Measurements from ENCODE around the gene ZNF664.

Gene ZNF664

DNA sequence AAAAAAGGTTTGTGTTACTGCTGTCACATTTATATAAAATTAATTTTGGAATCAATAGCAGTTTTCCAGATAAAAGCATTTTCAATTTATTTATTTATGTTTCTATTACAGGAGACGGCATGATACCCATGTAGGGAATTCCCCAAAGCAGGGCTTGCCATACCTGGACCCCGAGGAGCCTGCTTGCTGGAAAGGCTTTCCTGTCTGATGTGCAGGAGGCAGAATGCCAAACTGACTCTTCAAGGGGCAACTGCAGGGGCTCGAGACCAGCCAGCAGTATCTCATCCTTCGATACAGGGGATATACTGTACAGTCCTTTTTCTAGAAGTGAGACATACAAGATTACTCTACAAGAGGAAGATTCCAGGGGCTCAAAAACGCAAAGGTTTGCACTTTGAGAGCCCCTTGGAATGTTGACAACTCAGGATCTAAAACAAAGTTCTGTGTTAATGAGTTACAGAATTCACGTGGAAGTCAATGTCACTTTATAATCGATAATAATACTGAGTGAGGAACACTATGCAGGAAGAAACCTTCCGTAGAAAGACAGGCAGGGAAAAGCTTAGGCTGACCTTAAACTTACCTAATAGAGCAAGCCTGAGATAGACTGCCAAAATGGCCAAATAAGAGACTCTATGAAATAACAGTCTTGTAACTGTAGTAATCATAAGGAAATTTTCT is 38.6 kb downstream of the ZNF664 start:
- no peak for DNase-seq

DNA sequence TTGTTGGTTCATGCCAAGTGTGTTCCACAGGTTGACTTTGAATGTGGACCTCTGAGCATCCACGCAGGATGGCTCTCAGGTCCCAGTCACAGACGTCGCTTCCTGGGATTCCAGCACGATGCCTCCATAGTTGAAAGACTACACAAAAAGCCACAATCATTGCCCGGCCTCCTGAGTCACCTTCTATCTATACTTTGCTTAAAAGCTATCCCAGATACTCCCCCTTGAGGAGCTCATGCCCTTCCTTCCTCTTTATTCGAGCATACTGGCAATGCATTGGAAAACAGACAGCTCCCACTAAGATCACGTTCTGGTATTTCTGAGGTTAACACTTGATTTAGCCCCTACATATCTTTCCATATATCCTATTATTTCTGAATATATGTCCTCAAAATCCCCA is 40.1 kb downstream of the ZNF664 start:
- DNase-seq: peak; percentile 30

DNA sequence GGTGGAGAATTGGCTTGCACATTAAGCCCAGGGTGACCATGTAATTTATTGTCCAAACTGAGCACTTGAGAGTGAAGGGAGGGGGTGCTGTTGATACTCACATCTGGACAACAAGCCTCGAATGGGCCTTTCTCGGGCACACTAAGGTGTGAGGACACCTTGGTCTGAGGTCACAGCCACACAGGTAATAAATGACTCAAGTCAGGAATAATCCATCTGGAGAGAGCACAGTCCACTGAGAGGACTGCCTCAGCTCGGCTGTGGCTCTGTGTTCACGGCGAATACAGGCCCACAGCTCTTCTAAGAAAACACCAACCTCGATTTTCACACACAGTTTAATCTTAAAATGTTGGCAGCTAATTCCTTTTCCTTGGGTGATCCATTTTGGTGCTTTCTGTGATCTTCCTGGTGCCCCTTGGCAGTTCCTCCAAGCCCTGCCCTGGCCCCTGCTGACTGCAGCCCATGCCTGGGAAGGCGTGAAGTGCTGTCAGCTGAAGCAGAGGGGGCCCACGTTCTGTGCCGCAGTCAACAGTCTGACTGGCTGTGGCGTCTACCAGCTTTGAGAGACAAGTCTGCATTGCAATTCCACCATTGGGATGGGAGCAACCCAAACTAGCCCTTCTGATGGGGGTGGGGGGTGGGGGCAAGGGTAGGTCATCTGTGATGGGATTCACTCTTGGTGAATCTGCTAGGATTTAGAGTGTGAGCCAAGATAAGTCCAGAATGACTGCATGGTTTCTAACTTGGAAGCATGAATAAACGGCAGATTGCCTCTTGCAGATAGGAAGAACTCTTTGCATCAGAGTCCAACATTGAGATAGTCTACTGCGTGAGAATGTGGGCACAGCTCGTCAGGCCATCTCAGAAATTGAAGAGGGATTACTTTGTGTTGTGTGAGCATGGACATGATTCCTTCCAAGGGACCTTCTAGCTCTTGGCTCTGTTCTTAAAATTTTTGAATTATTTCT is 42.8 kb downstream of the ZNF664 start:
- no peak for DNase-seq

DNA sequence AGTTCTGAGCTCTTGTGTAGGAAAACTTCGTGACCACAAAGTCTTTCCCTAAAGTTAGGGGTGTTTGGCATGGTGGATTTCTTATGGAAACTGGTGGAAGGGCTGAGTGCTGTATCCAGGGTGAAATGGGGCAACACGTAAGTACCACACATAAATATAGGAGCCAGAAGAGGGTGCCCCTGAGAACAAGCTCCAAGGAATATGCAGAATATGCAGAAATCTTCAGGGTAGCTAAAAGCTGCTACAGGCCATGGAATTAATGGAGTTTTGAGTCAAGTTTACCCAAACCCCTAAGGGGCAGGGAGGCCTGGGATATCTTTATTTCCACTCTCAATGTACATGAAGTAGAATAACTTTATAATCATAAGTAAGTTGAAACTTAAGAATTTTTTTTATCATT is 44.0 kb downstream of the ZNF664 start:
- DNase-seq: no peak

DNA sequence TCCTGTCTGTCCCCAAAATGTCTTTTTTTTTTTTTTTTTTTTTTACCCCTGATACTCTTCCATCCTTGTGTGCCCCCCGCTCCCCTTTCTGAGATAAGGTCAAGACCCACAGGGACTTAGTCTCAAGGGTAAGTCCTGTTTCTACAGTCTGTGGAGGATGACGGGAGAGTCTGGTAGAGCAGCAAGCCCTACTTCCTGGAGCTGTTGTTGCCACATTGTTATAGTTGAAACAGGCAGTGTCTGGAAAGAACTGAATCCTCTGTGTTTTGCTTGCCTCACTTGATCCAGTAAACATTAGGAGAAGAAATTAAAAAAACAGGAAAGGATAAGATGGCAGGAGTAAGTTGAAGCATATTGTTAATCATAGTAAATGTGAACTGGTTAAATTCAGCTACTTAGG is 45.5 kb downstream of the ZNF664 start:
- peak; percentile 17 for DNase-seq

DNA sequence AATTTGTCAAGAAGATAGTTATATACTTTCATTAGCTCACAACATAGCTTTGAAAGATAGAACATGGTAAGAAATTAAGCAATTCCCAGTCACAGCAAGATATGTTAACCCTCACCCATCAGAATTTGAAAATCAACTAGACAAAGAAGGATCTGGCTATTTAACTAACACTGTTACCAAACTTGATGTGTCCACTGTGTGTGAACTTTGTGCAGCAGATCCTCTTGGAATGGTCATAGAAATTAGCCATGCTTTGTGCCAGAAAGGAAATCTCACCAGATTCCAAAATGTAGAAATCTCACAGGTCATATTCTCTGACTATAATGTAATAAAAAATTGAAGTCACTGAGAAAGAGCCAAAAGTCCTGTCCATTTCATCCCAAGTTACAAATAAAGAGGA is 46.1 kb downstream of the ZNF664 start:
- no peak for DNase-seq

DNA sequence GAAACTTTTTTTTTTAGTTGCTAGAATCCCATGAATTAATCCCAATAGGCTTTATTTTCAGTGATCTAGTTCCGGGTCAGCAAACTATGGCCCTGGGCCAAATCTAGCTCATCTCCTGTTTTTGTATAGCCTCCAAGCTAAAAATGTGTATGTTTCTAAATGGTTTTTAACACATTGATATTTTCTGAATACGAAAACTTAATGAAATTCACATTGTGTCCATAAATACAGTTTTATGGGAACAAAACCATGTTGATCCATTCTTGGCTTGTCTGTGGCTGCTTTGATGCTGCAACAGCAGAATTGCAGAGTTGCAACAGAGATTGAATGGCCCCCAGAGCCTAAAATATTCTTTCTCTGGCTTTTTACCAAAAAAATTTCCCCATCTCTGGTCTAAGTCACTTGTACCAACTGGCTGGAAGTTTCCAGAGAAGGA is 47.5 kb downstream of the ZNF664 start:
- DNase-seq: no peak

DNA sequence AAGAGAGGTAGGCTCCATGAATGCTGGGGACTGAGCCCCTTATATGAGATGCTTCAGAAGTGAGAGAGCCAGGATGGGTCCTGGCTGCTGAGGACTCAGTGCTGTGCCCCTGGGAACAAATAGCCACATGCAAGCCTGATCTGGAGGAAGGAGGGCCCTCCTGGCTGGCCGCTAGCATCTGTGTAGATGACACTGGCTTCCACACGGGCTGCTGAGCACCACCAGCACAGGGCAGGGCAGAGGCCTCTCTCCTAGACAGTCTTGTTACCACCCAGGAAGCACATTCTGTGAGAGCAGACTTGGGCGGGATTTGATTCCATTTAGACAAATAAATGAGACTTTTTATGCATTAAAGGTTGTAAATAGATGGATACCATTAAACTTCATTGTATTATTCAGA is 48.0 kb downstream of the ZNF664 start:
- DNase-seq: no peak

DNA sequence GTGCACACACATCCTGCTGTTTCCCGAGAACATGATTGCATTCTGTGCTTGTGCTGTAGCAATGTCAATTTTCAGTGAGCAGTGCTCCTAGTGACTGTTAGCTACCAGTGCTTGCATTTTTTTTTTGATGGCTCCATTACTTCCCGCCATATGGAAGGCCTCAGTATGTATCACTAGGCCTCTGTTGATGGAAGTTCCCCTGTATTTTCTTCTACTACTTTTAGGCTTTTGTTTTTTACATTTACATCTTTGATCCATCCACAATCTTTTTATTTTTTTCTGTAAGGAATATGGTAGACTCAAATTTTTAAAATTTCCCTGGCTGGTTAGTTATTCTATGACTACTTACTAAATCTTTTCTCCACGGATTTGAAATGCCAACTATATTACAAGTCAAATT is 49.1 kb downstream of the ZNF664 start:
- no peak for DNase-seq

DNA sequence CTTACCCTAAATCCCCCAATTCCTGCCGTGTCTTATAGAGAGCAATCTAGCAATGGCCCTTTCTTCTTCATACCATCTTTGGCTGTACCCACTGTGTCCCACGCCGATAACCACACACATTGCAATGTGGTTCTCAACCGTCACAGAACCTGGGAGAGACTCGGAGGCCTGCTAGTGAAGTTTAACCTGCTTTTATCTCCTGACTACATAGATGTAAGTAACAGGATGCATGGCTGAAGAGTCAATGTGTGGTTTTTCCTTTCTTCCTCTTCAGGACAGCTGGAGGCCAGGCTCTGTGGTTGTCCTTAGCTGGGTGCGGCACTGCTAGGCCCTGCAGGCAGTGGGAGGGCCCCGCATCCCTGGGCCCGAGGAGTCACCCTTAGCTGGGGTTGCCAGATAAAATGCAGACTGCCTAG is 51.3 kb downstream of the ZNF664 start:
- peak; percentile 86 for DNase-seq

DNA sequence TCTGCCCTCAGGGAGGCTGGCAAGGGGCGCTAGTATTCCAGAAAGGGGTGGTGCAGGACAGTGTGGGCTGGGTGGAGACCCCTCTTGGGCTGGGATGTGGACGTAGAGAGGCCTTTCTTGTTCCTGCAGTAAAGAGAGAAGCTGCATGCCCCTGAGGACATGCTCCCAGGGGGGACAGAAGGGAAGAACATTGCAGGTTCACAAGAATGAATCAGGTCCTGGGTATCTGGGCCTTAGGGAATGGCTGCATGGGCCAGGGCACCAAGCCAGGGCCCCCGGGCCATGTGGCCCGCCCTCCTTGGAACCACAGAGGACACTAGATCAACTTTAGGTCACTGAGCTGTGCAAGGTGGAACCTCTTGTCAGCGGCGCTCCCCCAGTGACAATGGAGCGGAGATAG is 51.8 kb downstream of the ZNF664 start:
- DNase-seq: no peak

DNA sequence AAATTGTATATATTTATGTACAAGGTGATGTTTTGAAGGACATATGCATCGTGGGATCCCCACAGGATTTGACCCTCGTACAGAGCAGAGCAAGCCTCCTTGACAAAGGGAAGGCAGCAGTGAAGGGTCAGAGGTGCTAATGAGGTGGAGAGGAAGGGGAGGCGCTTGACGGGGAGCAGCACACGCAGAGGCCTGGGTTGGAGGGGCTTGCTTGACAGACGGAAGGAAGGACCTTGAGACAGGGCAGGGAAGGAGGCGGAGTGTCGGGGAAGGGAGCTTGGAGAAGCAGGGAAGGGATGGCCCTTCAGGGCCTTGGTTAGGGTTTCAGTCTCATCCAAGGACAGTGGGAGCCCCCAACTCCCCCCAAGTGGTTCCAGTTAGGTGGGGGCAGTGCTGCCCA is 52.6 kb downstream of the ZNF664 start:
- no peak for DNase-seq

DNA sequence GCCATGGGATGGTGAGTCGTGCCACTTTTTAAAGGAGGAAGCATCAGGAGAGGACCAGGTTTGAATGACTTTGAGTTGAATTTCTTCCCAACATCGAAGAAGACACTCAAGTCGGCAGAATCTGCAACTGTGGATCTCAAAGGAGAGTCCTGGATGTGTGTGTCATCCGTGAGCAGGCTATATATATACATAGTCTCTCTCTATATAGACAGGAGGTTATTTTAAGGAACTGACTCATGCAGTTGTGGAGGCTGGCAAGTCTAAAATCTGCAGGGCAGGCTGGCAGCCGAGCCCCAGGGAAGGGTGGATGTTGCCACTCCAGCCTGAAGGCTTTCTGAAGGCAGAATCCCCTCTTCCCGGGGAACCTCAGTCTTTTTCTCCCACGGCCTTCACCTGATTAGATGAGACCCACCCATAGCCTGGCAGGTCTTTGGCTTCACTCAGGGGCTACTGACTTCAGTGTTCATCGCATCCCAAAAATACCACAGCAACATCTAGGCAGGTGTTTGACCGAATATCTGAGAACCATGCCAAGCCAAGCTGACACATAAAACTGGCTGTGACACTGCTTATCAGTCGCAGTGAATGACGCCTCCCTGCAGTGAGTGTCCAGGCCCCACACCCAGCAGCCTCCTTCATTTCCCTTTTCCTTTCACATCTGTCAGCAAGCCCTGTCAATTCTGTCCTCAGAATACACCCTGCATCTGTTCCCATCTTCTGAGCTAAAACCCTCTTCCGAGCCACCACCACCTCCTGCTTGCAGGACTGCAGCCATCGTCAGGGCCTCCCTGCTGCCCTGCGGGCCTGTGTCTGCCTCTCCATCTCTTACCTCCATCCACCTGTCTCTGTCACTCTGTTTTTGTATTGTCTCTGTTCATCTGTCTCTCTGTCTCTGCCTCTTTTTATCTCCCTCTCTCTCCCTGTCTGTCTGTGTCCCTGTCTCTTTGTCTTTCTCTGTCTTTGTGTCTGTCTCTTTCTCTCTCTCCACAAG is 54.0 kb downstream of the ZNF664 start:
- peak; percentile 84 for DNase-seq

DNA sequence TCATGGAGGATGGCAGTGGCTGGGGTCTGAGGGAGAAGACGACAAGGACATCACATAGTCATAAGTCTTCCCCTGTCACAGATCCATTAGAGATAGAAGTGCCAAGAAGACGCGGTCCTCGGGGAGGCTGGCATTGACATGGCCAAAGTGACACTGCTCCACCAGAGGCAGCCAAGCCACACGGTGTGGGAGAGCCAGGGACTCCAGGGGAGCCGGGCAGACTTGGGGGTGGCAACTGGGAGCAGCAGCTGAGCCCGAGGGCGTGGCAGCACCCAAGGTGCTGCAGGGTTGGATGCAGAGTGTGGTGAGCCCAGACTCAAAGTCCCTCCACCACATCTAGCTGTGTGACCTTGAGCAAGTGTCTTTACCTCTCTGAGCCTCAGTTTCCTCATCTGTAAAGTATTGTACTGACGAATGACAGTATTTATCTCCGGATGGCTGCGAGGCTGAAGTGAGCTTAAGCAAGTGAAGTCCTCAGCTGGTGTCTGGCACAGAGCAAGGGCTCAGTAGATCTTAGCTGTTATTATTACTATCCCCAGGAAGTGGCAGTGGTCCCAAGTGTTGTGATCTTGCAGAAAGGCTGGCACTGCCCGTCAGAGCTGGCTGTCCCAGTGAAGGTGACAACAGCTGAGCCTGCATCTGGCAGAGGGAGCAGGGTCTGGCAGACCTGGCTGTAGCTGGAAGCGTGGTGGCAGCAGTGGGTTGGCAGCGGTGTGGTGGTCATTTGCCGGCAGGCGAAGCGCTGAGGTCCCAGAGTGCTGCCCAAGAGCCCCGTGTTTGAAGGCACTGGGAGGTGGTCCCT is 54.9 kb downstream of the ZNF664 start:
- no peak for DNase-seq

DNA sequence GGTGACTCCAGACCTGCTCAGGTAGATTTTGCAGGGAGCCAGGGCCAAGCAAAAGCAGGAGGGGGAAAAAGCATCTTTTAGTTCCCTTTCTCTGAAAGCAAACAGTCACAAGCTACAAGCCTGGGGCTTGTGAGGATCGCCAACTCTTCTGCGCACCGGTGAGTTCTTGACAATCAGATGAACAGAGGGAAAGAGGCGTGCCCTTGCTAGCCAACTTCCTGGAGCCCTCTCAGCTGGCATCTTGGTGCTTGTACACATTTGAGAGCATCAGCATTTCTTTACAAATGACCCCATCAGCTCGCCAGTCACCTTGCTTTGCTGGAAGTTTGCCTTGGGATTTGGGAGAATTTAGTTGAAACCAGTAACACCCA is 55.5 kb downstream of the ZNF664 start:
- DNase-seq: no peak

DNA sequence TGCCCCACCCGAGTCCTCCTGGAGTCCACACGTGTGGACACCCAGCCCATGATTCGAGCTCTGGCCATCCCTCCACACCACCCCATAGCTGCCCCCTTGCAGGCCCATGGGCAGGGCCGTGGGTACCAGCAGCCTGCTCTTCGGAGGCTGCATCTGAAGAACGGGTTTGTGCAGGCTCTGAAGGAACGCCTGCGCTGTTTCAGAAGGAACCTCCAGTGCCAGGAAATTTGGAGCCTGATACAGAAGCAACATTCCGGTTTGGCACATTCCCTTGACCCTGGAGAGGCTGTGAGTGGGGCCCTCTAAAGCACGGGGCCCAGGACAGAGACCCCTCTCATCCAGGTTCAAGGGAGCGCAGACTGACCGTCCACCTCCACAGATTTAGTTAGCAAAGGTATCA is 57.0 kb downstream of the ZNF664 start:
- DNase-seq: no peak

DNA sequence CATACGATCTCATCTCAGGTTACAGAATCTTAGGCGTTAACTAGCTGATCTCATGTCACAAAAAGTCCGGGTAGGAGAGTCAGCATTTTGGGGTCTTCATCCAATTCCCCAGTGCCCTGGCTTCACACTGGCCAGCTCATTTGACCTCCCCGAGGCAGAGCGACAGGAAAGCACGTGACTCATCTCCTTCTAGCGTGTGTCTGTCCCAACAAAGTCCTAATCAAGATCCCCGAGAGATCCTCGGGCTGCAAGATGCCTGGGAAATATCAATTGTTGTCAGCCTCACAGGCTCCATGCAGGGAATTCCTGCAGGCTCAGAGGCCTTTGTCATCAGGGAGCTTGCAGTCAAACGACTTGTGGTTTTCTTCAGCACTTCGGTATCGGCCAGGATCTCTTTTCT is 57.5 kb downstream of the ZNF664 start:
- DNase-seq: no peak

DNA sequence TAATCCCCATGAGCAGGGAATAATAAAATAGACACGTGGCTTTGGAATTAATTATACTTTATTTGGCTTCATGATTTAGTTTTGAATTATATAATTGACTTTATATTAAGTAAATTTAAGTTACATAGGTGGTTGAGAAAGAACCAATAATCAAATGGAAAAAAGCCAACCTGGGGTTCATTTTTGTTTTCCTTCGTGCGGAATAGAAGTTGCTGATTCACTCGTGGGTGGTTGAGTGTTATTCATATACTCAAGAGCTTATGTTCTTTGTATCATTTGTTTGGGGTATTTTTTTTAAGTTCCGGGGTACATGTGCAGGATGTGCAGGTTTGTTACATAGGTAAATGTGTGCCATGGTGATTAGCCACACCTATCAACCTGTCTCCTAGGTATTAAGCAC is 58.0 kb downstream of the ZNF664 start:
- no peak for DNase-seq

DNA sequence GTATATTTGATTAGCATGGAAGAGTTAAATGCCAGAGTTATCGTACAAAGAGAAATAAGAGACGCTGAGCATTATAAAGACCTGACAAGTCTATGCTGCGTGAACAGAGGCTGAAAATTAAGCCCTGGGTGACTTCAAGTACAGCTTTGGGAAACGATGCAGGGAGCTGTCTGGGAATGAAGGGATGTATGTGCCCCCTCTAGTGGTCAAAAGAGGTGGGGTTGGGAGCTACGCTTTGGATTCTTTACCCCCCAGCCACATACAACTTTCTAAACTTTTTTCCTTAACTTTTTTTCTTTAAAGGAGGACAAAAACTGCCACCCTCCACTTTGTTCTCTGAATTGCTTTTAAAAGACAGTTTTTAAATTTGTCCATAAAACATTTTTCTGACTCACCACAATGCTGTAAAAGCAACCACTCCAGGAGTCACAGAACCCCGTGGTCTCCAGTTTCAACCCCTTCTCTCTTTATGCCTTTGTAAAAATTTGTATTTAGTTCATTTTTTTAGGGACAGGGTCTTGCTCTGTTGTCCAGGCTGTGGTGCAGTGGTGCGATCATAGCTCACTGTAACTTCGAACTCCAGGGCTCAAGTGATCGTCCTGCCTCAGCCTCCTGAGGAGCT is 59.4 kb downstream of the ZNF664 start:
- peak; percentile 22 for DNase-seq

DNA sequence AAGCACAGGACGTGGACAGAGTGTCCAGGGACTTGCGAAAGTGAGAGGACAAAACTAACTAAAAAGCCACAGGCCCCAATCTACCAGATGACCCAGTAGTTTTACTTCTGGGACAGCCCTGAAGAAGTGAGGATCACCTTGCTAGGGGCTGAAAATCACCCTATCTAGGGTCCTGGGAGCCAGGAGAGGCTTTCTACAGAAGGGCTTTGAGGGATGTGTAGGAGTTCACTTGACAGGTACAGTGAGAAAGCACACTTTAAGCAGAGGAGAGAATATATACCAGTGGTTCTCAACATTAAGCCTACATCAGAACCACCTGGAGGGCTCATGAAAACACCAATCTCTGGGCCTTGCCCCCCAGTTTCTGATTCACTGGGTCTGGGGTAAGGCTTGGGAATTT is 60.8 kb downstream of the ZNF664 start:
- no peak for DNase-seq

DNA sequence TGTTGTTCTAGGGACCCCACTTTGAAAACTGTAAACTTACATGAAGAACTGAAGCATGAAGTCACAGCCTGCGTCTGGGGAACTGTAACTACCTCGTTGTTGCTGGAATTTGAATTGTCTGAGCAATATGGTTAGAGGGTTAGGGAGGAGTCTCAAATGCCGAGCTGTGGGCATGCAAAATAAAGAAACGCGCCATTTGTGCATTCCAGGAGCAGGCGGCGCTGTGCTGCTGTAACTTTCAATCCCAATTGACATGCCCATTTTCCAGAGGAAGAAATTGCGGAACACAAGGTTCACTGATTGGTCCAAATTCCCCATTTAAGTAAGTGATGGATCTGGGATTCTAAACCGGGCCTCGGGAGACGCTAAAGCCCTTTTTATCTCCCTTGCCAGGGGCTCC is 61.3 kb downstream of the ZNF664 start:
- DNase-seq: no peak

DNA sequence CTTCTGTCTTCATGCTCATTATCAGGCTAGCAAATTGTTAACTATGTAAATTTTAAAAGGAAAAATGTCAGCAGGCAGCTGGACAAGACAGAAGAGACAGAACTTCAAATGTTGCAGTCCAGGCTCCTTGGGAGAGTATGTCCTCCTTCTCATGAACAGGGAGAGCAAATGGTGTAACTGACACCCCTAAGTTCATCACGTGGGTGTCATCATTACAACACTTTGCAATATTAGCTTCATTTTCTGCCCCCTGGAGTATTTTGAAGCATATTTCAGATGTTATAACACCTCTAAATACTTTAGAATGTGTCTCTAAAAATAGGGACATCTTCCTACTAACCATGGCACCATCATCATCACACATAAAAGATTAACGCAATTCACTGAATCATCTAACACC is 62.1 kb downstream of the ZNF664 start:
- DNase-seq: peak; percentile 7
